ENCODE data around the gene KCNJ1. TPM values are rescaled to one million over a fixed set of nuclear protein-coding genes. Genes with fewer than 3 reads are reported as not detected.

Gene KCNJ1
- total and polyA plus RNA-seq, 2 donors from 2014 or later: 175 to 355 TPM

DNA sequence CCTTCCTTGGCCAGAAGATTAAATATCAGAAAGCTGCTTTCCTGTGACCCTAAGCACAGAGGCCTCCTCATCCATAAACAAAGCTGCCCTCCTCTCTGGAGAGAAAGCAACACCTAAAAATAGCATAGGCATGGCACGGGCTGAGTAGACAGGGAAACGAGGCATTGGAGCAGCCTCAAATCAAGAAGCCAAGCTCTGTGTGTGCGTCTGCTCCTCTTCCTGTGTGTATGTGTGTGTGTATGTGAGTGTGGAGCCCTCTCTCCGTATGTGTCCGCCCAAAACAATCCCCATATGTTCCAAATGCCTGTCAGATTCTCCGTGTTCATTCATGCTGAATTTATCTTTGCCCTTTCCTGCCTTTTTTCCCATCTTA, 48.0 kb upstream of the KCNJ1 start:
- Histone ChIP-seq H3K4me3 (ENCODE audit: low read length in 3 of 3) (no peak overlapping the region), H3K27ac (ENCODE audit: low read depth in 2 of 2, low read length in 2 of 2) (no peak overlapping the region), H3K36me3 (ENCODE audit: control insufficient read depth in 2 of 3, insufficient read depth in 3 of 3, low read length in 3 of 3) (no peaks in the 10 kb centered on the region), H3K4me1 (ENCODE audit: control insufficient read depth in 2 of 3, insufficient read depth in 2 of 3, low read depth in 1 of 3, low read length in 3 of 3) (peaks cover 0 to 2% (median 0%) of the 10 kb centered on the region in 3 donors), H3K9me3 (ENCODE audit: control insufficient read depth in 2 of 3, insufficient read depth in 1 of 3, low read length in 3 of 3) (no peaks in the 10 kb centered on the region), H3K9ac (ENCODE audit: low read length in 3 of 3) (no peak overlapping the region), H3K27me3 (ENCODE audit: control insufficient read depth, insufficient read depth, low read length) (no peaks in the 10 kb centered on the region)
- TF ChIP-seq, protein P1, sequence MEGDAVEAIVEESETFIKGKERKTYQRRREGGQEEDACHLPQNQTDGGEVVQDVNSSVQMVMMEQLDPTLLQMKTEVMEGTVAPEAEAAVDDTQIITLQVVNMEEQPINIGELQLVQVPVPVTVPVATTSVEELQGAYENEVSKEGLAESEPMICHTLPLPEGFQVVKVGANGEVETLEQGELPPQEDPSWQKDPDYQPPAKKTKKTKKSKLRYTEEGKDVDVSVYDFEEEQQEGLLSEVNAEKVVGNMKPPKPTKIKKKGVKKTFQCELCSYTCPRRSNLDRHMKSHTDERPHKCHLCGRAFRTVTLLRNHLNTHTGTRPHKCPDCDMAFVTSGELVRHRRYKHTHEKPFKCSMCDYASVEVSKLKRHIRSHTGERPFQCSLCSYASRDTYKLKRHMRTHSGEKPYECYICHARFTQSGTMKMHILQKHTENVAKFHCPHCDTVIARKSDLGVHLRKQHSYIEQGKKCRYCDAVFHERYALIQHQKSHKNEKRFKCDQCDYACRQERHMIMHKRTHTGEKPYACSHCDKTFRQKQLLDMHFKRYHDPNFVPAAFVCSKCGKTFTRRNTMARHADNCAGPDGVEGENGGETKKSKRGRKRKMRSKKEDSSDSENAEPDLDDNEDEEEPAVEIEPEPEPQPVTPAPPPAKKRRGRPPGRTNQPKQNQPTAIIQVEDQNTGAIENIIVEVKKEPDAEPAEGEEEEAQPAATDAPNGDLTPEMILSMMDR (IDR thresholded peaks at IDR 0.05; ENCODE audit: borderline replicate concordance, extremely low read depth, insufficient read depth): no peak
- intact Hi-C loops (cut with DNase I): no loop called here
- no peak for FAIRE-seq
- DNase-seq: no peak

DNA sequence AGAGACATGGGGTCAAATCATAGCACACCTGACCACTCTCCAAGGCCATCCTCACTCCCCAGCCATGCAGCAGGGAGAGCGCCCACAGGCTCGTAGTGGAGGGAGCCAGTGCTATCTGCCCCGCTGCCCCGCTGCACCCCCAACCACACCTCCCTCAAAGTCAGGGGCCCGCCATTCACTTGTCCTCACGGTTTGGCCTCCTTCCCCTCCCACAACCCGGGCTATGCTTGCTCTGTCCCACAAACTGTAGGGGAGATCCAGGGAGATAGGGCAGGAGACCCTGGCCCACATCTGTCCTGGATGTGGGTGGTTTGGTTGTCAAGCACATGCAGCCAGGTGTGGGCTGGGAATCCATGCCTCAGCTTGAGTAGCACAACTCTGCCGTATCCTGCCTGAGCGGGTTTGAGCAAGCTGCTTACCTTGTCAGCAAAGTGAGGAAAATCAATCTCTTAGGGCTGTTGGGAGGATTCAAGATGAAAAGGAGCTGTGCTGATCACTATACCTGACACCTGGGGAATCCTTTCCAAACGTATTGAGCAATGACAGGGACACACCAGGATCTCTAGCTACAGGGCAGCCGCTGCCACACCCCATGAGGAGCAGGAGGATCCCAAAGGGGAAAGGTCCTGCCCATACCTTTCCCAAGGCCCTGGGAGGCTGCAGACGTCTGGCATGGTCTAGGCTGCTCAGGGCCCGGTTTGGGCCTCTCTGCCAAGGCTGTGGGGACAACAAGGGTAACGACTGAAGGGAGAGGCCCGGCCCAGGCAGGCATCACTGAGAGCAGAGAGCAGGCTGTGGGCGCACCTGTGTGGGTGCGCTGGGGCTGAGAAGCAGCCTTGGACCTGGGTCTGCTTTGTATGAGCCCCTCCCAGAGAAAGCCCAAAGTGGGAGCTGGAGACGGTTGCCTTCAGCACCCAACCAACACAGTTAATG, 47.4 kb upstream of the KCNJ1 start:
- intact Hi-C loops (cut with DNase I): no loop called here
- Histone ChIP-seq H3K9me3 (ENCODE audit: control insufficient read depth in 2 of 3, insufficient read depth in 1 of 3, low read length in 3 of 3) (no peaks in the 10 kb centered on the region), H3K36me3 (ENCODE audit: control insufficient read depth in 2 of 3, insufficient read depth in 3 of 3, low read length in 3 of 3) (no peaks in the 10 kb centered on the region), H3K9ac (ENCODE audit: low read length in 3 of 3) (no peak overlapping the region), H3K27me3 (ENCODE audit: control insufficient read depth, insufficient read depth, low read length) (no peaks in the 10 kb centered on the region), H3K4me3 (ENCODE audit: low read length in 3 of 3) (no peak overlapping the region), H3K4me1 (ENCODE audit: control insufficient read depth in 2 of 3, insufficient read depth in 2 of 3, low read depth in 1 of 3, low read length in 3 of 3) (peaks cover 0 to 2% (median 0%) of the 10 kb centered on the region in 3 donors), H3K27ac (ENCODE audit: low read depth in 2 of 2, low read length in 2 of 2) (no peak overlapping the region)
- FAIRE-seq (no peak), DNase-seq (peak in 1 of 5 donors; percentile 53)
- TF ChIP-seq, protein P1 (IDR thresholded peaks at IDR 0.05; ENCODE audit: borderline replicate concordance, extremely low read depth, insufficient read depth): no peak

DNA sequence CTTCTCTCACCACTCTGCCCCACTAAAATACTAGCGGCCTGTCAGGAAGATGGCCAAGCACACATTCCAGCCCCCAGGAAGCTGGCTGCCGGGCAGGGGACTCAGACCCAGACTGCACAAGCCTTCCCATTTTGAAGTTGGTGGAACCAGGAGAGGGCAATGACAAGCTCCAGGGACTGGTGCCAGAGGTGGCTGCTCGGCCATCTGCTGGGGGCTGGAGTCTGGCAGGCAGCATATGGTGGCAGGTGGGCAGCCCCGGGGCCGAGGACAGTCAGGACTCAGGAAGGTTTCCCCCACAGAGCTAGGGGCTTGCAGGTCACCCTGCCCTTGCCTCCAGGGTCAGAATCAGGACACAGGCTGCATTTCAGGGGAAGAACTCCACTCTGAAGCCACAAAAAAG, 46.7 kb upstream of the KCNJ1 start:
- DNase-seq (peak in 1 of 5 donors; percentile 32), FAIRE-seq (no peak)
- no peak overlapping the region for H3K4me3 ChIP-seq (ENCODE audit: low read length in 3 of 3)
- TF ChIP-seq, protein P1 (IDR thresholded peaks at IDR 0.05; ENCODE audit: borderline replicate concordance, extremely low read depth, insufficient read depth): no peak
- no peak overlapping the region for H3K9ac ChIP-seq (ENCODE audit: low read length in 3 of 3)
- H3K27ac ChIP-seq (ENCODE audit: low read depth in 2 of 2, low read length in 2 of 2): no peak overlapping the region
- H3K27me3 ChIP-seq (ENCODE audit: control insufficient read depth, insufficient read depth, low read length): no peaks in the 10 kb centered on the region
- H3K36me3 ChIP-seq (ENCODE audit: control insufficient read depth in 2 of 3, insufficient read depth in 3 of 3, low read length in 3 of 3): no peaks in the 10 kb centered on the region
- no peaks in the 10 kb centered on the region for H3K9me3 ChIP-seq (ENCODE audit: control insufficient read depth in 2 of 3, insufficient read depth in 1 of 3, low read length in 3 of 3)
- peaks cover 0 to 4% (median 3%) of the 10 kb centered on the region in 3 donors for H3K4me1 ChIP-seq (ENCODE audit: control insufficient read depth in 2 of 3, insufficient read depth in 2 of 3, low read depth in 1 of 3, low read length in 3 of 3)
- intact Hi-C loops (cut with DNase I): no loop called here
